ENCODE data around the gene NFAT5. TPM values are rescaled to one million over a fixed set of nuclear protein-coding genes. Genes with fewer than 3 reads are reported as not detected.

Gene NFAT5
- total RNA-seq, 1 experiment from 2014 or later, result 34.8 TPM

DNA sequence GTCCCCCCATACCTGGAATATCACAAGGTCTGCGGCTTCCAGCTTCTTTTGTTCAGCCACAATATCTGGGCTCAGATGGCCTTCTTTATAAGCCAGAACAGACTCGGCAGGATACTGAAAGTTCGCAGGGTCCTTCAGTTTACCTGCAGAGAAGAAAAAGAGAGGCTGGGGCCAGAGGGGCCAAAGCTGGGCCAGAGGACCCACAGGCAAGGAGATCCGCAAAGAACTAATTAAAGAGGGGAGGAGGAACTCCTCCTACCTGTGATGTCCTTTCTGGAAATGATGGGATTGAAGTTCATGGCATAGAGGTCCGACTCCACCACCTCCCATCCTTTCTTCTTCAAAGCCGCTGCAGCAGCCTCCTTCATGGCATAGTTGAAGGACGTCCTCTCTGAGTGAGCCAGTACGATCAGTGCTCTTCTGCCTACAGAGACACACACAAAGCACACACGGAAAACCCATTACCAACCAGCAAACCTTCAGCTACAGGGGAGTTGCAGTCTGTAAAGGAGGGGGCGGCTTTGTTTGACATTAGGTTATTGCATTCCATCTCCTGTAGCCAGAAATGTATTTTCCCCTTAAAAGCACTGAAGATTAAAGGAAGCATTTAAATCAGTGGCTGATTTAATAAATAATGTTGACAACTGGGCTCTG is 152.5 kb downstream of the NFAT5 start:
- no peaks in the 10 kb centered on the region for H3K27me3 ChIP-seq (replicated peaks; ENCODE audit: insufficient read depth, low read depth, low read length, poor library complexity)
- TF ChIP-seq, protein P1, sequence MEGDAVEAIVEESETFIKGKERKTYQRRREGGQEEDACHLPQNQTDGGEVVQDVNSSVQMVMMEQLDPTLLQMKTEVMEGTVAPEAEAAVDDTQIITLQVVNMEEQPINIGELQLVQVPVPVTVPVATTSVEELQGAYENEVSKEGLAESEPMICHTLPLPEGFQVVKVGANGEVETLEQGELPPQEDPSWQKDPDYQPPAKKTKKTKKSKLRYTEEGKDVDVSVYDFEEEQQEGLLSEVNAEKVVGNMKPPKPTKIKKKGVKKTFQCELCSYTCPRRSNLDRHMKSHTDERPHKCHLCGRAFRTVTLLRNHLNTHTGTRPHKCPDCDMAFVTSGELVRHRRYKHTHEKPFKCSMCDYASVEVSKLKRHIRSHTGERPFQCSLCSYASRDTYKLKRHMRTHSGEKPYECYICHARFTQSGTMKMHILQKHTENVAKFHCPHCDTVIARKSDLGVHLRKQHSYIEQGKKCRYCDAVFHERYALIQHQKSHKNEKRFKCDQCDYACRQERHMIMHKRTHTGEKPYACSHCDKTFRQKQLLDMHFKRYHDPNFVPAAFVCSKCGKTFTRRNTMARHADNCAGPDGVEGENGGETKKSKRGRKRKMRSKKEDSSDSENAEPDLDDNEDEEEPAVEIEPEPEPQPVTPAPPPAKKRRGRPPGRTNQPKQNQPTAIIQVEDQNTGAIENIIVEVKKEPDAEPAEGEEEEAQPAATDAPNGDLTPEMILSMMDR (conservative IDR thresholded peaks at IDR 0.05; ENCODE audit: low read depth, low read length), result no peak
- TF ChIP-seq EZH2 (IDR thresholded peaks at IDR 0.05; ENCODE audit: borderline replicate concordance, low read depth, low read length, poor library complexity, severe bottlenecking), result no peak
- POLR2A ChIA-PET (ENCODE audit: low non-redundant PET), result interaction anchor here (0.6 to 0.7 kb wide), 2 partner anchors 125 to 132 kb away, joined by 3 to 4 read pairs; no protein-coding TSS in a partner anchor
- no peaks in the 10 kb centered on the region for H3K4me1 ChIP-seq (ENCODE audit: insufficient read depth, low read length, poor library complexity, severe bottlenecking)
- intact Hi-C loops (cut with micrococcal nuclease; ENCODE audit: unreplicated experiment), result no loop called here
- H3K36me3 ChIP-seq (ENCODE audit: insufficient read depth, low read length, poor library complexity, severe bottlenecking), result peaks cover 13% of the 10 kb centered on the region
- H3K27ac ChIP-seq (ENCODE audit: low read depth, low read length, poor library complexity, severe bottlenecking), result no peak overlapping the region
- no TSS peak for BruUV-seq (replicated peaks)
- CTCF ChIA-PET, result no interaction called here
- no peak overlapping the region for H3K4me3 ChIP-seq (ENCODE audit: low read depth, low read length, poor library complexity, severe bottlenecking)
- no peaks in the 10 kb centered on the region for H3K9me3 ChIP-seq (ENCODE audit: low read depth, low read length, poor library complexity, severe bottlenecking)
- no peak for DNase-seq (ENCODE audit: low spot score)

DNA sequence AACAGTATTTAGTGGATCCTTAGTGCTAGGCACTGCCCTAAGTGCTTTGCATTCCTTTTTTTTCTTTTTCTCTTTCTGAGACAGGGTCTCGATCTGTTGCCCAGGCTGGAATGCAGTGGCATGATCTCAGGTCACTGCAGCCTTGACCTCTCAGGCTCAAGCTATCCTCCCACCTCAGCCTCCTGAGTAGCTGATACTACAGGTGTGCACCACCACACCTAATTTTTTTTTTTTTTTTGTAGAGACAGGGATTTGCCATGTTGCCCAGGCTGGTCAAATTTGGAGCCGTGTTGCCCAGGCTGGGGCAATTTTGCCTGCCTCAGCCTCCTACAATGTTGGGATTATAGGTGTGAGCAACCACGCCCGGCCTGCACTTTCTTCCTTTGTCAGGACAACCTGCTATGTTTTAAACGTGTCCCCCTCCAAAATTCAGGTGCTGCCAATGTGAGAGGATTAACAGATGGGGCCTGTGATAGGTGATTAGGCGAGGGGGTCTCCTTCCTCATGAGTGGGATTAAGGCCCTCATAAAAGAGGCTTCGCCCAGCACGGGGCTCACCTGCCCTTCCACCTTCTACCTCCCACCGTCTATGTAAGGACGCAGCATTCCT is 155.2 kb downstream of the NFAT5 start:
- no peak overlapping the region for H3K4me3 ChIP-seq (ENCODE audit: low read depth, low read length, poor library complexity, severe bottlenecking)
- H3K9me3 ChIP-seq (ENCODE audit: low read depth, low read length, poor library complexity, severe bottlenecking), result no peaks in the 10 kb centered on the region
- DNase-seq (ENCODE audit: low spot score), result no peak
- peaks cover 7% of the 10 kb centered on the region for H3K36me3 ChIP-seq (ENCODE audit: insufficient read depth, low read length, poor library complexity, severe bottlenecking)
- CTCF ChIA-PET, result no interaction called here
- no peak overlapping the region for H3K27ac ChIP-seq (ENCODE audit: low read depth, low read length, poor library complexity, severe bottlenecking)
- POLR2A ChIA-PET (ENCODE audit: low non-redundant PET), result no interaction called here
- H3K27me3 ChIP-seq (replicated peaks; ENCODE audit: insufficient read depth, low read depth, low read length, poor library complexity), result no peaks in the 10 kb centered on the region
- H3K4me1 ChIP-seq (ENCODE audit: insufficient read depth, low read length, poor library complexity, severe bottlenecking), result peaks cover 10% of the 10 kb centered on the region
- intact Hi-C loops (cut with micrococcal nuclease; ENCODE audit: unreplicated experiment), result no loop called here
- TF ChIP-seq EZH2 (IDR thresholded peaks at IDR 0.05; ENCODE audit: borderline replicate concordance, low read depth, low read length, poor library complexity, severe bottlenecking), result no peak
- TF ChIP-seq, protein P1 (conservative IDR thresholded peaks at IDR 0.05; ENCODE audit: low read depth, low read length), result no peak
- no TSS peak for BruUV-seq (replicated peaks)

GRCh38 chr16:69721441-69721957 is 155.7 kb downstream of the NFAT5 start:
- POLR2A ChIA-PET (ENCODE audit: low non-redundant PET), result no interaction called here
- BruUV-seq (replicated peaks), result no TSS peak

More at GRCh38 chr16:69721441-69721957, 155.7 kb downstream of the NFAT5 start:
- Histone ChIP-seq H3K36me3 (ENCODE audit: insufficient read depth, low read length, poor library complexity, severe bottlenecking) (peaks cover 7% of the 10 kb centered on the region), H3K9me3 (ENCODE audit: low read depth, low read length, poor library complexity, severe bottlenecking) (no peaks in the 10 kb centered on the region), H3K27me3 (replicated peaks; ENCODE audit: insufficient read depth, low read depth, low read length, poor library complexity) (no peaks in the 10 kb centered on the region), H3K4me1 (ENCODE audit: insufficient read depth, low read length, poor library complexity, severe bottlenecking) (peaks cover 13% of the 10 kb centered on the region), H3K27ac (ENCODE audit: low read depth, low read length, poor library complexity, severe bottlenecking) (no peak overlapping the region), H3K4me3 (ENCODE audit: low read depth, low read length, poor library complexity, severe bottlenecking) (no peak overlapping the region)
- intact Hi-C loops (cut with micrococcal nuclease; ENCODE audit: unreplicated experiment), result no loop called here
- CTCF ChIA-PET, result no interaction called here
- no peak for TF ChIP-seq EZH2 (IDR thresholded peaks at IDR 0.05; ENCODE audit: borderline replicate concordance, low read depth, low read length, poor library complexity, severe bottlenecking)
- TF ChIP-seq, protein P1 (conservative IDR thresholded peaks at IDR 0.05; ENCODE audit: low read depth, low read length), result no peak
- no peak for DNase-seq (ENCODE audit: low spot score)

Measured in A673 (cell line).